Cortex of kidney (tissue), 1 donor: ENCODE measurements around the gene WIPF2.

Source experiments
- DNase-seq: peaks from one replicate; lab custom pipeline; 2025; lab: John Stamatoyannopoulos, UW

The WIPF2 gene

GRCh38 chr17:40313668-40314583 lies 94.8 kb downstream of the WIPF2 start:
- DNase-seq = no peak

GRCh38 chr17:40314584-40314956 lies 95.5 kb downstream of the WIPF2 start:
- DNase-seq = no peak

- DNase-seq = no peak
Measured at GRCh38 chr17:40315206-40315605, 96.1 kb downstream of the WIPF2 start.

GRCh38 chr17:40315678-40316570 lies 96.8 kb downstream of the WIPF2 start:
- no peak for DNase-seq

- DNase-seq = no peak
Measured at GRCh38 chr17:40316571-40317344, 97.7 kb downstream of the WIPF2 start.

GRCh38 chr17:40317345-40317873 lies 98.3 kb downstream of the WIPF2 start:
- no peak for DNase-seq

GRCh38 chr17:40317880-40318829 lies 99.1 kb downstream of the WIPF2 start:
- DNase-seq = no peak

GRCh38 chr17:40318830-40319391 lies 99.8 kb downstream of the WIPF2 start:
- DNase-seq = no peak

- DNase-seq = no peak
Measured at GRCh38 chr17:40319651-40320540, 100.8 kb downstream of the WIPF2 start.

GRCh38 chr17:40320756-40321523 lies 101.8 kb downstream of the WIPF2 start:
- DNase-seq = no peak

- no peak for DNase-seq
Measured at GRCh38 chr17:40321524-40321929, 102.4 kb downstream of the WIPF2 start.

- no peak for DNase-seq
Measured at GRCh38 chr17:40321961-40322357, 102.9 kb downstream of the WIPF2 start.

GRCh38 chr17:40322358-40323315 lies 103.5 kb downstream of the WIPF2 start:
- no peak for DNase-seq

GRCh38 chr17:40323391-40324381 lies 104.6 kb downstream of the WIPF2 start:
- DNase-seq = no peak

GRCh38 chr17:40325156-40326013 lies 106.3 kb downstream of the WIPF2 start:
- DNase-seq = no peak
